CD4-positive, alpha-beta T cell (primary cell): ENCODE results near the gene UTF1. TPM values are rescaled to one million over a fixed set of nuclear protein-coding genes. Genes with fewer than 3 reads are reported as not detected.

Experiments
- ATAC-seq: fragments of 200-7000 bp; cut with Tn5 transposase; one replicate; pipeline ENCODE4 v1.10.0; 2022; ENCODE audit warnings: mild to moderate bottlenecking; ENCODE audit not compliant: poor library complexity
- CTCF ChIA-PET: fragments of 350-600 bp; sonication (Branson Sonifier 250); formaldehyde crosslinking; loops from one replicate; lab custom pipeline; 2021; ENCODE audit warnings: antibody characterized with exemption, inconsistent platforms; lab: Charles Lee
- POLR2A ChIA-PET: fragments of 350-600 bp; sonication (Branson Sonifier 250); formaldehyde crosslinking; loops from one replicate; lab custom pipeline; 2021; ENCODE audit warnings: antibody characterized with exemption, inconsistent platforms; lab: Charles Lee
- DNase-seq, 14 experiments: peaks; one replicate each; pipeline ENCODE4 v3.0.0-alpha.2; 2013 to 2020; ENCODE audit warnings: mixed read lengths in 2 of 14
- H3K27ac ChIP-seq, 2 donors: one replicate each; pipeline versions ENCODE4 v1.5.1 to v1.7.0; 2013; ENCODE audit warnings: low read length in 2 of 2, low read depth in 1 of 2, mild to moderate bottlenecking in 1 of 2
- H3K27me3 ChIP-seq, 2 experiments: 1 replicate in 1 of 2; 2 replicates in 1 of 2; pipeline versions ENCODE4 v1.6.1 to v1.7.0; 2013; ENCODE audit warnings: low read length in 2 of 2, control low read depth in 1 of 2, mild to moderate bottlenecking in 1 of 2, moderate library complexity in 1 of 2; ENCODE audit not compliant: insufficient read depth in 2 of 2, control insufficient read depth in 1 of 2
- H3K36me3 ChIP-seq: one replicate; pipeline ENCODE4 v1.6.1; 2013; ENCODE audit warnings: low read length, control low read depth; ENCODE audit not compliant: insufficient read depth
- H3K4me1 ChIP-seq: one replicate; pipeline ENCODE4 v1.6.1; 2013; ENCODE audit warnings: low read length, control low read depth; ENCODE audit not compliant: insufficient read depth
- H3K4me3 ChIP-seq: one replicate; pipeline ENCODE4 v1.5.1; 2013; ENCODE audit warnings: mild to moderate bottlenecking, low read length, moderate library complexity
- H3K9me3 ChIP-seq, 2 experiments: 1 replicate in 1 of 2; 2 replicates in 1 of 2; pipeline versions ENCODE4 v1.6.1 to v1.7.0; 2013; ENCODE audit warnings: low read length in 2 of 2, mild to moderate bottlenecking in 2 of 2, control low read depth in 1 of 2, moderate library complexity in 1 of 2; ENCODE audit not compliant: control insufficient read depth in 1 of 2, insufficient read depth in 1 of 2
- H3K27ac Mint-ChIP-seq: one replicate; pipeline ENCODE4 v1.8.0; 2020; ENCODE audit warnings: mixed read lengths
- H3K27me3 Mint-ChIP-seq: one replicate; pipeline ENCODE4 v1.8.0; 2021; ENCODE audit warnings: mixed read lengths
- H3K36me3 Mint-ChIP-seq: one replicate; pipeline ENCODE4 v1.8.0; 2021; ENCODE audit warnings: low read depth, mixed read lengths
- H3K4me1 Mint-ChIP-seq: one replicate; pipeline ENCODE4 v1.8.0; 2021; ENCODE audit warnings: low read depth, mixed read lengths
- H3K4me3 Mint-ChIP-seq: one replicate; pipeline ENCODE4 v1.8.0; 2020; ENCODE audit warnings: mild to moderate bottlenecking, mixed read lengths
- H3K9me3 Mint-ChIP-seq: one replicate; pipeline ENCODE4 v1.8.0; 2020; ENCODE audit warnings: mixed read lengths
- CTCF ChIP-seq: fragments of 200-600 bp; IDR thresholded peaks from one replicate; pipeline ENCODE4 v1.8.0; 2022; ENCODE audit warnings: antibody characterized with exemption, mild to moderate bottlenecking
- intact Hi-C, 2 experiments: fragments of 100-400 bp; cut with DNase I in 1 of 2; cut with micrococcal nuclease in 1 of 2; formaldehyde crosslinking; loops; one replicate each; pipeline versions ENCODE4 v1.15.1 to v1.9.0; 2023 to 2025; cut with DNase I, micrococcal nuclease
- total RNA-seq, 174 experiments: library from RNA in 2 of 174; stranded (reverse) in 2 of 174; gene quantifications; one replicate each; pipeline ENCODE4 v1.2.3 and lab custom pipeline; 2021 to 2026

The UTF1 gene
- total RNA-seq, 2 experiments from 2014 or later, result not detected

- no peaks in the 10 kb centered on the region for H3K27me3 ChIP-seq
- Mint-ChIP-seq H3K4me3 (no peak overlapping the region), H3K4me1 (no peaks in the 10 kb centered on the region), H3K27me3 (no peaks in the 10 kb centered on the region), H3K9me3 (no peaks in the 10 kb centered on the region), H3K27ac (no peak overlapping the region), H3K36me3 (no peaks in the 10 kb centered on the region)
- CTCF ChIA-PET, result no interaction called here
- no peaks in the 10 kb centered on the region for H3K4me1 ChIP-seq
- H3K9me3 ChIP-seq, result peaks cover 0 to 14% of the 10 kb centered on the region in 2 experiments
- ATAC-seq (no peak), DNase-seq (no peak)
- H3K27ac ChIP-seq, result no peak overlapping the region
- intact Hi-C loops, result no loop called here
- POLR2A ChIA-PET, result no interaction called here
- TF ChIP-seq CTCF, result no peak
- H3K36me3 ChIP-seq, result no peaks in the 10 kb centered on the region
- H3K4me3 ChIP-seq, result no peak overlapping the region
Measured at GRCh38 chr10:133198206-133198605, 31.8 kb upstream of the UTF1 start.

- ATAC-seq, result no peak
- no peak overlapping the region for H3K27ac ChIP-seq
- H3K36me3 Mint-ChIP-seq, result no peaks in the 10 kb centered on the region
- no peak overlapping the region for H3K4me3 Mint-ChIP-seq
- no peaks in the 10 kb centered on the region for H3K27me3 ChIP-seq
- no peak for TF ChIP-seq CTCF
- H3K4me1 ChIP-seq, result no peaks in the 10 kb centered on the region
- ChIA-PET CTCF (no interaction called here), POLR2A (no interaction called here)
- no peak overlapping the region for H3K4me3 ChIP-seq
- H3K27ac Mint-ChIP-seq, result no peak overlapping the region
- intact Hi-C loops, result no loop called here
- H3K4me1 Mint-ChIP-seq, result no peaks in the 10 kb centered on the region
- peaks cover 0 to 14% of the 10 kb centered on the region in 2 experiments for H3K9me3 ChIP-seq
- H3K27me3 Mint-ChIP-seq, result no peaks in the 10 kb centered on the region
- no peak for DNase-seq
- H3K9me3 Mint-ChIP-seq, result no peaks in the 10 kb centered on the region
- H3K36me3 ChIP-seq, result no peaks in the 10 kb centered on the region
Measured at GRCh38 chr10:133198621-133199487, 31.2 kb upstream of the UTF1 start.

GRCh38 chr10:133199488-133199885 lies 30.5 kb upstream of the UTF1 start:
- CTCF ChIA-PET, result no interaction called here
- Histone ChIP-seq H3K4me1 (no peaks in the 10 kb centered on the region), H3K9me3 (peaks cover 0 to 13% of the 10 kb centered on the region in 2 experiments), H3K4me3 (no peak overlapping the region), H3K27ac (no peak overlapping the region), H3K27me3 (no peaks in the 10 kb centered on the region), H3K36me3 (no peaks in the 10 kb centered on the region)
- POLR2A ChIA-PET, result no interaction called here
- ATAC-seq (no peak), DNase-seq (no peak)
- Mint-ChIP-seq H3K4me3 (no peak overlapping the region), H3K27me3 (no peaks in the 10 kb centered on the region), H3K4me1 (no peaks in the 10 kb centered on the region), H3K27ac (no peak overlapping the region), H3K36me3 (no peaks in the 10 kb centered on the region), H3K9me3 (no peaks in the 10 kb centered on the region)
- intact Hi-C loops, result no loop called here
- TF ChIP-seq CTCF, result no peak
